GM12878 (cell line): Measurements from ENCODE around the gene CACNA2D4. TPM values are rescaled to one million over a fixed set of nuclear protein-coding genes. Genes with fewer than 3 reads are reported as not detected.

Source experiments
- ATAC-seq: fragments of 200-7000 bp; cut with Tn5 transposase; 3 replicates; pipeline ENCODE4 v1.9.1; 2020; ENCODE audit warnings: mild to moderate bottlenecking, moderate library complexity
- BruUV-seq: library from RNA; stranded (reverse); fragments of 400-500 nt; replicated peaks from 2 replicates; lab custom pipeline; 2021; lab: Mats Ljungman, UMichigan
- CTCF ChIA-PET: fragments of 300-600 bp; sonication (Branson Sonifier 250); formaldehyde crosslinking; extraction: SDS; loops from one replicate; lab custom pipeline; 2021; ENCODE audit warnings: inconsistent platforms; lab: Yijun Ruan, JAX
- POLR2A ChIA-PET: fragments of 350-600 bp; formaldehyde crosslinking; extraction: SDS; loops from one replicate; lab custom pipeline; 2021; ENCODE audit warnings: inconsistent platforms; lab: Charles Lee
- RAD21 ChIA-PET: fragments of 300-600 bp; sonication (Branson Sonifier 250); formaldehyde crosslinking; loops from one replicate; lab custom pipeline; 2023; ENCODE audit warnings: antibody characterized with exemption; ENCODE audit not compliant: unreplicated experiment; lab: Charles Lee
- SMC1A ChIA-PET: fragments of 300-600 bp; sonication (Branson Sonifier 250); formaldehyde crosslinking; loops from one replicate; lab custom pipeline; 2023; ENCODE audit not compliant: unreplicated experiment, uncharacterized antibody; lab: Charles Lee
- DNase-seq: peaks from one replicate; pipeline ENCODE4 v3.0.0-alpha.2; 2011; ENCODE audit warnings: low read depth, low spot score
- FAIRE-seq: peaks from 3 replicates; lab custom pipeline; 2011; peaks lifted over from hg19 to GRCh38; lab: Jason Lieb, UNC
- H2AFZ ChIP-seq: 2 replicates; pipeline ENCODE4 v1.6.0; 2011; ENCODE audit warnings: low read depth, low read length, control low read depth; ENCODE audit not compliant: control insufficient read depth
- H3K27ac ChIP-seq: 2 replicates; pipeline ENCODE4 v1.5.1; 2011; ENCODE audit warnings: control low read depth; ENCODE audit not compliant: control insufficient read depth, insufficient read depth
- H3K27me3 ChIP-seq, 2 experiments: replicated peaks in 1 of 2; 2 replicates each; pipeline versions ENCODE4 v1.6.0 to v1.6.1; 2011; ENCODE audit warnings: low read length in 1 of 2; ENCODE audit not compliant: control insufficient read depth in 2 of 2, insufficient read depth in 2 of 2
- H3K36me3 ChIP-seq, 2 experiments: 2 replicates each; pipeline ENCODE4 v1.5.1; 2011; ENCODE audit warnings: low read length in 1 of 2; ENCODE audit not compliant: control insufficient read depth in 2 of 2, insufficient read depth in 2 of 2
- H3K4me1 ChIP-seq: 2 replicates; pipeline ENCODE4 v1.6.1; 2011; ENCODE audit warnings: mild to moderate bottlenecking, low read length, moderate library complexity, mixed read lengths; ENCODE audit not compliant: control insufficient read depth, insufficient read depth
- H3K4me2 ChIP-seq: 2 replicates; pipeline ENCODE4 v1.6.0; 2011; ENCODE audit warnings: control low read depth; ENCODE audit not compliant: control insufficient read depth, insufficient read depth
- H3K4me3 ChIP-seq: fragments of 200-600 bp; sonication (generic); 2 replicates; pipeline ENCODE4 v1.5.1; 2016
- H3K79me2 ChIP-seq: 2 replicates; pipeline ENCODE4 v1.6.0; 2011; ENCODE audit warnings: low read length; ENCODE audit not compliant: control insufficient read depth, insufficient read depth
- H3K9ac ChIP-seq: 2 replicates; pipeline ENCODE4 v1.8.0; 2011; ENCODE audit warnings: low read length, control low read depth, mixed read lengths; ENCODE audit not compliant: control insufficient read depth, insufficient read depth
- H3K9me3 ChIP-seq: replicated peaks from 3 replicates; pipeline ENCODE4 v1.5.1; 2011; ENCODE audit warnings: mild to moderate bottlenecking, low read length; ENCODE audit not compliant: control insufficient read depth, insufficient read depth
- H4K20me1 ChIP-seq: 2 replicates; pipeline ENCODE4 v1.6.0; 2011; ENCODE audit not compliant: control insufficient read depth, insufficient read depth
- ATF7 ChIP-seq: fragments of 450-650 bp; IDR thresholded peaks from 2 replicates; pipeline ENCODE4 v1.6.1; 2016; ENCODE audit warnings: low read depth, mild to moderate bottlenecking
- EED ChIP-seq: sonication (generic); IDR thresholded peaks from 2 replicates; pipeline ENCODE4 v1.6.1; 2016; ENCODE audit warnings: antibody characterized with exemption, low read depth
- KDM1A ChIP-seq: fragments of 200-600 bp; sonication (generic); IDR thresholded peaks from 2 replicates; pipeline ENCODE4 v1.6.1; 2016; ENCODE audit warnings: borderline replicate concordance
- NFXL1 ChIP-seq: fragments of 450-650 bp; IDR thresholded peaks from 2 replicates; pipeline ENCODE4 v1.6.1; 2017; ENCODE audit warnings: antibody characterized with exemption, mild to moderate bottlenecking, borderline replicate concordance
- NR2C2 ChIP-seq: IDR thresholded peaks from 2 replicates; pipeline ENCODE4 v1.6.1; 2011; ENCODE audit warnings: borderline replicate concordance, low read depth; ENCODE audit not compliant: control insufficient read depth, insufficient read length
- RB1 ChIP-seq: fragments of 450-650 bp; formaldehyde crosslinking; IDR thresholded peaks from 2 replicates; pipeline ENCODE4 v1.6.1; 2017; ENCODE audit warnings: mild to moderate bottlenecking, borderline replicate concordance
- RFX5 ChIP-seq: IDR thresholded peaks from 2 replicates; pipeline ENCODE4 v1.6.1; 2011; ENCODE audit warnings: low read depth, low read length, improper control_type of control experiment
- SIX5 ChIP-seq: IDR thresholded peaks from 2 replicates; pipeline ENCODE4 v1.6.1; 2011; ENCODE audit warnings: mild to moderate bottlenecking, low read depth, low read length, moderate library complexity; ENCODE audit not compliant: severe bottlenecking
- SREBF1 ChIP-seq: IDR thresholded peaks from 2 replicates; pipeline ENCODE4 v1.6.1; 2012; ENCODE audit warnings: mild to moderate bottlenecking, low read length
- STAT1 ChIP-seq: fragments of 450-650 bp; conservative IDR thresholded peaks from 2 replicates; pipeline ENCODE4 v1.6.1; 2014; ENCODE audit warnings: antibody characterized with exemption, mild to moderate bottlenecking
- SUPT20H ChIP-seq: IDR thresholded peaks from 2 replicates; pipeline ENCODE4 v1.6.1; 2011; ENCODE audit warnings: low read depth, mild to moderate bottlenecking, low read length, moderate library complexity, borderline replicate concordance; ENCODE audit not compliant: control insufficient read depth
- YBX1 ChIP-seq: fragments of 450-650 bp; IDR thresholded peaks from 2 replicates; pipeline ENCODE4 v1.6.1; 2016; ENCODE audit warnings: antibody characterized with exemption
- ZNF274 ChIP-seq: IDR thresholded peaks from one replicate; pipeline ENCODE4 v1.8.0; 2011; ENCODE audit not compliant: insufficient read length, insufficient read depth
- WGBS: methylation state at CpG from one replicate; pipeline ENCODE4 v1.1.6; 2016; ENCODE audit warnings: low lambda C conversion rate; ENCODE audit not compliant: insufficient replicate concordance, insufficient coverage; ENCODE audit errors: missing lambda C conversion rate; 5-methylcytosine and 5-hydroxymethylcytosine counted together
- in situ Hi-C: fragments of 300-500 bp; cut with MboI; formaldehyde crosslinking; loops from 9 replicates; pipeline ENCODE4 v1.14.3; 2018; ENCODE audit warnings: mixed read lengths
- intact Hi-C: fragments of 100-400 bp; cut with micrococcal nuclease; formaldehyde crosslinking; loops from one replicate; pipeline ENCODE4 v1.14.2; 2022; ENCODE audit not compliant: unreplicated experiment
- polyA plus RNA-seq, 11 experiments: library from polyadenylated mRNA; depleted of rRNA in 4 of 11; unstranded in 6 of 11; stranded (reverse) in 5 of 11; fragments of >200 nt; fragmentation: Nextera tagmentation in 4 of 11; fragmentation: Illumina TruSeq in 1 of 11; extraction: Ambion mirVana in 4 of 11; extraction: Trizol in 1 of 11; gene quantifications; 1 replicate in 1 of 11; 2 replicates in 10 of 11; pipeline versions ENCODE4 v1.2.1 to v1.2.3, GENCODE V29; 2011 to 2016; ENCODE audit warnings: inconsistent platforms in 2 of 11, missing spikeins in 2 of 11, low read depth in 1 of 11
- total RNA-seq, 4 experiments: library from RNA; depleted of rRNA in 3 of 4; stranded (reverse); fragments of >200 nt in 3 of 4; fragmentation: Illumina TruSeq in 1 of 4; extraction: Trizol in 1 of 4; gene quantifications; 2 replicates each; pipeline versions ENCODE4 v1.2.1 to v1.2.3, GENCODE V29; 2013 to 2021
- TF ChIP-seq, protein P1 (sequence below): fragments of 450-650 bp; IDR thresholded peaks from 2 replicates; pipeline ENCODE4 v1.6.1; 2016; ENCODE audit warnings: mild to moderate bottlenecking
- TF ChIP-seq, protein P2 (sequence below): IDR thresholded peaks from 2 replicates; pipeline ENCODE4 v1.6.1; 2012; ENCODE audit warnings: low read depth, low read length, improper control_type of control experiment
- TF ChIP-seq, protein P3 (sequence below): IDR thresholded peaks from 2 replicates; pipeline ENCODE4 v1.6.1; 2011; ENCODE audit warnings: borderline replicate concordance, low read depth, mild to moderate bottlenecking, moderate library complexity, low read length; ENCODE audit not compliant: insufficient read depth, poor library complexity, severe bottlenecking
- TF ChIP-seq, protein P4 (sequence below): fragments of 450-650 bp; IDR thresholded peaks from 2 replicates; pipeline ENCODE4 v1.6.1; 2017; ENCODE audit warnings: mild to moderate bottlenecking, low read depth, inconsistent platforms; ENCODE audit not compliant: poor library complexity, severe bottlenecking

CACNA2D4 gene
- total and polyA plus RNA-seq, 10 of the 15 experiments (the other 5 are each of a cell fraction or from before 2014, with no cell fraction given): 0.03 to 1.0 (median 0.65) TPM

DNA sequence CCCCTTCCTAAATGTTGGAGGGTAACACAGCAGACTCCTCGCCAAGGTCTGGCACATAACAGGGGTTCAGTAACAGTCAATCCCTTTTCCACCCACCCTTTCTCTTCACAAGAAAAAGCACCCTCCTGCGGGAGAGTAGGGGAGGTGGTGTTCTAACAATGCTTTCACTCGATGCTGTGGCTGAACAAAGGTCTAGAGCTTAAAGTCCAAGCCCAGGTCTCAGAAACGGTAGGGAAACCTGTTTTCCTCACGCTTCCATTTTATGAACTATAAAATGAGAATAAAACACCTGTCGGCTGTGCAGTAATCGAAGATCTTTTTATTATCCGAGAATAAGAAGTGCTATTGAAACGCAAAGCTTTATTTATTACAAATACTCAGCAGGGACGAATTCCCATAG lies 20.9 kb upstream of the CACNA2D4 start (continued):
- TF ChIP-seq, protein P1, sequence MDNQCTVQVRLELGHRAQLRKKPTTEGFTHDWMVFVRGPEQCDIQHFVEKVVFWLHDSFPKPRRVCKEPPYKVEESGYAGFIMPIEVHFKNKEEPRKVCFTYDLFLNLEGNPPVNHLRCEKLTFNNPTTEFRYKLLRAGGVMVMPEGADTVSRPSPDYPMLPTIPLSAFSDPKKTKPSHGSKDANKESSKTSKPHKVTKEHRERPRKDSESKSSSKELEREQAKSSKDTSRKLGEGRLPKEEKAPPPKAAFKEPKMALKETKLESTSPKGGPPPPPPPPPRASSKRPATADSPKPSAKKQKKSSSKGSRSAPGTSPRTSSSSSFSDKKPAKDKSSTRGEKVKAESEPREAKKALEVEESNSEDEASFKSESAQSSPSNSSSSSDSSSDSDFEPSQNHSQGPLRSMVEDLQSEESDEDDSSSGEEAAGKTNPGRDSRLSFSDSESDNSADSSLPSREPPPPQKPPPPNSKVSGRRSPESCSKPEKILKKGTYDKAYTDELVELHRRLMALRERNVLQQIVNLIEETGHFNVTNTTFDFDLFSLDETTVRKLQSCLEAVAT: no peak

DNA sequence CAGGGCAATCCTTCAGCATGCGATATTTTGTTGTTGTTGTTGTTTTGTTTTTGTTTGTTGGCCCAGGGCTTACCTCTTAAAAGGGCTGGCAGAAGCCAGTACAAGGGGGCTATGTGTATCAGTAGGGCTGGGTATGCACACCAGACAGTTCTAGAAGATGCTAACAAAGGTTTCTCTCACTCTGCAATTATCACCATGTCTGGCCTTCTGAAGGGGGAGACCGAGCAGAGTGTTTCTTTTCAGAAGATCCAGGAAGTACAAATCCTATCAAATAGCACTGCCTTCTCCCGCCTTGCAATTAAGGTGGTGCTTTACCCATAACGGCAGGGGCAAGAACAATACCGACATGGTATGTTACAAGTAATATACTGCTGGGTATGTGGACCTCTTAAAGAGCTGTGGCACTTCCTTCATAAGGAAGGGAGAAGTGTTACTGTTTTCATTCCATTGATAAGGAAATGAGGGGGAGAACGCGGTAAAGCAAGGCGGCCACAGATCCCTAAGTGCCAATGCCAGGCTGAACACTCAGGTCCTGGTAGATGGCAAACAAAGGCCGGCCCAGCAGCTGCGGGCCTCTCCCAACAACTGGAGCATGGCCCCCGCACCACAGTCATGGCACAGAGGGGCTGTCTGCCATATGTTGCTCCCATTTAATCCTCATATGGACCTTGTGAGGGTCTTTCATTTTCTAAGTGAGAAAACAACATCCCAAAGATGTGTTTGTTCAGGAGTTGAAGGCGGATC lies 19.2 kb upstream of the CACNA2D4 start:
- WGBS: 89% methylated on average over 12 of the region's 12 CpGs
- RAD21 ChIA-PET: interaction anchor here (4.8 kb wide), 1 partner anchor 141 kb away, joined by 69 read pairs; no protein-coding TSS in a partner anchor
- Histone ChIP-seq H4K20me1 (no peaks in the 10 kb centered on the region), H3K27ac (no peak overlapping the region), H3K9ac (no peak overlapping the region), H3K4me2 (no peak overlapping the region), H2AFZ (no peak overlapping the region), H3K27me3 (no peaks in the 10 kb centered on the region), H3K9me3 (no peaks in the 10 kb centered on the region), H3K4me1 (peaks cover 11% of the 10 kb centered on the region), H3K4me3 (no peak overlapping the region), H3K79me2 (no peaks in the 10 kb centered on the region), H3K36me3 (no peaks in the 10 kb centered on the region; a peak in 2 of 4 replicates)
- ATAC-seq (no peak), DNase-seq (no peak), FAIRE-seq (no peak)
- POLR2A ChIA-PET: interaction anchor here (1.2 kb wide), 1 partner anchor 147 kb away, joined by 3 read pairs; no protein-coding TSS in a partner anchor
- in situ Hi-C loops: loop anchor here (5.0 kb wide), 2 partner anchors 145 to 290 kb away; no protein-coding TSS in a partner anchor
- CTCF ChIA-PET: no interaction called here
- intact Hi-C loops: no loop called here
- SMC1A ChIA-PET: interaction anchor here (1.0 to 5.0 kb wide), 3 partner anchors 134 to 144 kb away, joined by 3 to 109 read pairs (median 3); no protein-coding TSS in a partner anchor
- BruUV-seq: no TSS peak
- TF ChIP-seq ZNF274: no peak
- TF ChIP-seq SIX5: no peak
- TF ChIP-seq NFXL1: no peak
- TF ChIP-seq, protein P2, sequence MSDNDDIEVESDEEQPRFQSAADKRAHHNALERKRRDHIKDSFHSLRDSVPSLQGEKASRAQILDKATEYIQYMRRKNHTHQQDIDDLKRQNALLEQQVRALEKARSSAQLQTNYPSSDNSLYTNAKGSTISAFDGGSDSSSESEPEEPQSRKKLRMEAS: no peak
- TF ChIP-seq ATF7: no peak
- no peak for TF ChIP-seq KDM1A
- no peak for TF ChIP-seq SUPT20H
- no peak for TF ChIP-seq YBX1
- TF ChIP-seq RB1: no peak
- no peak for TF ChIP-seq RFX5
- TF ChIP-seq EED: no peak
- TF ChIP-seq, protein P3, sequence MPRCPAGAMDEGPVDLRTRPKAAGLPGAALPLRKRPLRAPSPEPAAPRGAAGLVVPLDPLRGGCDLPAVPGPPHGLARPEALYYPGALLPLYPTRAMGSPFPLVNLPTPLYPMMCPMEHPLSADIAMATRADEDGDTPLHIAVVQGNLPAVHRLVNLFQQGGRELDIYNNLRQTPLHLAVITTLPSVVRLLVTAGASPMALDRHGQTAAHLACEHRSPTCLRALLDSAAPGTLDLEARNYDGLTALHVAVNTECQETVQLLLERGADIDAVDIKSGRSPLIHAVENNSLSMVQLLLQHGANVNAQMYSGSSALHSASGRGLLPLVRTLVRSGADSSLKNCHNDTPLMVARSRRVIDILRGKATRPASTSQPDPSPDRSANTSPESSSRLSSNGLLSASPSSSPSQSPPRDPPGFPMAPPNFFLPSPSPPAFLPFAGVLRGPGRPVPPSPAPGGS: no peak
- TF ChIP-seq, protein P4, sequence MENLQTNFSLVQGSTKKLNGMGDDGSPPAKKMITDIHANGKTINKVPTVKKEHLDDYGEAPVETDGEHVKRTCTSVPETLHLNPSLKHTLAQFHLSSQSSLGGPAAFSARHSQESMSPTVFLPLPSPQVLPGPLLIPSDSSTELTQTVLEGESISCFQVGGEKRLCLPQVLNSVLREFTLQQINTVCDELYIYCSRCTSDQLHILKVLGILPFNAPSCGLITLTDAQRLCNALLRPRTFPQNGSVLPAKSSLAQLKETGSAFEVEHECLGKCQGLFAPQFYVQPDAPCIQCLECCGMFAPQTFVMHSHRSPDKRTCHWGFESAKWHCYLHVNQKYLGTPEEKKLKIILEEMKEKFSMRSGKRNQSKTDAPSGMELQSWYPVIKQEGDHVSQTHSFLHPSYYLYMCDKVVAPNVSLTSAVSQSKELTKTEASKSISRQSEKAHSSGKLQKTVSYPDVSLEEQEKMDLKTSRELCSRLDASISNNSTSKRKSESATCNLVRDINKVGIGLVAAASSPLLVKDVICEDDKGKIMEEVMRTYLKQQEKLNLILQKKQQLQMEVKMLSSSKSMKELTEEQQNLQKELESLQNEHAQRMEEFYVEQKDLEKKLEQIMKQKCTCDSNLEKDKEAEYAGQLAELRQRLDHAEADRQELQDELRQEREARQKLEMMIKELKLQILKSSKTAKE: no peak
- TF ChIP-seq STAT1: no peak
- TF ChIP-seq NR2C2: no peak
- no peak for TF ChIP-seq SREBF1
